Smooth muscle cell (in vitro differentiated cells): Measurements from ENCODE around the gene TRAPPC8. TPM values are rescaled to one million over a fixed set of nuclear protein-coding genes. Genes with fewer than 3 reads are reported as not detected.
"Not testable (repeated sequence)": the region's sequence is repeated elsewhere in the genome, so short reads cannot be mapped to it uniquely, and the experiment has no call there.

ENCODE experiments used
- DNase-seq: peaks from one replicate; lab custom pipeline; 2025; ENCODE audit not compliant: unreplicated experiment; lab: John Stamatoyannopoulos, UW
- H2AFZ ChIP-seq: fragments of 200-600 bp; sonication (generic); 2 replicates; pipeline ENCODE4 v1.6.0; 2016; ENCODE audit warnings: antibody characterized with exemption, low read depth, mild to moderate bottlenecking
- H3F3A ChIP-seq: fragments of 200-600 bp; sonication (generic); 2 replicates; pipeline ENCODE4 v1.6.0; 2017; ENCODE audit warnings: antibody characterized with exemption, low read depth
- H3K27ac ChIP-seq: fragments of 200-600 bp; sonication (generic); 2 replicates; pipeline ENCODE4 v1.5.1; 2016; ENCODE audit warnings: low read depth, mild to moderate bottlenecking
- H3K27me3 ChIP-seq: fragments of 200-600 bp; sonication (generic); 2 replicates; pipeline ENCODE4 v1.6.1; 2016; ENCODE audit warnings: low read depth, mild to moderate bottlenecking
- H3K36me3 ChIP-seq: fragments of 200-600 bp; sonication (generic); 2 replicates; pipeline ENCODE4 v1.5.1; 2016; ENCODE audit warnings: low read depth
- H3K4me1 ChIP-seq: fragments of 200-600 bp; sonication (generic); 2 replicates; pipeline ENCODE4 v1.5.1; 2016; ENCODE audit warnings: low read depth
- H3K4me2 ChIP-seq: fragments of 200-600 bp; sonication (generic); 2 replicates; pipeline ENCODE4 v1.6.0; 2016; ENCODE audit warnings: mild to moderate bottlenecking
- H3K4me3 ChIP-seq: fragments of 200-600 bp; sonication (generic); 2 replicates; pipeline ENCODE4 v1.5.1; 2016; ENCODE audit warnings: mild to moderate bottlenecking
- H3K79me2 ChIP-seq: fragments of 200-600 bp; sonication (generic); 2 replicates; pipeline ENCODE4 v1.6.0; 2016; ENCODE audit warnings: low read depth, mild to moderate bottlenecking
- H3K9ac ChIP-seq: fragments of 200-600 bp; sonication (generic); 2 replicates; pipeline ENCODE4 v1.6.0; 2016; ENCODE audit warnings: low read depth
- H3K9me3 ChIP-seq: fragments of 200-600 bp; sonication (generic); replicated peaks from 2 replicates; pipeline ENCODE4 v1.5.1; 2016; ENCODE audit warnings: low read depth
- H4K20me1 ChIP-seq: fragments of 200-600 bp; sonication (generic); 2 replicates; pipeline ENCODE4 v1.6.0; 2016; ENCODE audit warnings: low read depth
- WGBS: methylation state at CpG from one replicate; pipeline ENCODE4 v1.1.7; 2016; ENCODE audit warnings: low lambda C conversion rate; 5-methylcytosine and 5-hydroxymethylcytosine counted together
- polyA plus RNA-seq: library from polyadenylated mRNA; unstranded; fragments of >200 nt; fragmentation: Nextera tagmentation; extraction: Ambion mirVana; gene quantifications from 2 replicates; pipeline ENCODE4 v1.2.1, GENCODE V29; 2016
- total RNA-seq: library from RNA; depleted of rRNA; stranded (reverse); fragments of >200 nt; gene quantifications from 2 replicates; pipeline ENCODE4 v1.2.3, GENCODE V29; 2014
- TF ChIP-seq, protein P1 (sequence below): fragments of 200-600 bp; sonication (generic); IDR thresholded peaks from 2 replicates; pipeline ENCODE4 v1.5.1; 2017; ENCODE audit warnings: borderline replicate concordance, mild to moderate bottlenecking, antibody characterized with exemption; ENCODE audit not compliant: insufficient read depth, poor library complexity, severe bottlenecking

Gene TRAPPC8
- total and polyA plus RNA-seq, 2 experiments from 2014 or later = 4.8 to 35.6 TPM

DNA sequence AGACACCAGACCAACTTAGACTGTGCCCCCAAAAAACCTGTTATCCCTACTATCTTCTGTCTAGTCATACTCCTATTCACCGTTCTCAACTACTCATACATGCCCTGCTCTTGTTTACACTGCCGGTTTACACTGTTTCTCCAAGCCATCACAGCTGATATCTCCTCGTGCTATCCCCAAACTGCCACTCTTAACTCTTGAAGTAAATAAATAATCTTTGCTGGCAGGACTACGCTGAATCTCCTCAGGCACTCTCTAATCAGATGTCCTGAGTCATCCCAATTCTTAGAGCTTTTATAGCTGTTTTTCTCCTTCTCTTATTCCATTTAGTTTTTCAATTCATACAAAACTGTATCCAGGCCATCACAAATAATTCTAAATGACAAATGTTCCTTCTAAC lies 133.9 kb downstream of the TRAPPC8 start:
- not testable (repeated sequence) for H3K4me2 ChIP-seq, H3K4me1 ChIP-seq, H4K20me1 ChIP-seq, DNase-seq, H2AFZ ChIP-seq, H3K36me3 ChIP-seq, H3K27me3 ChIP-seq, H3K9ac ChIP-seq, H3K9me3 ChIP-seq, H3F3A ChIP-seq, H3K27ac ChIP-seq, H3K79me2 ChIP-seq, H3K4me3 ChIP-seq
- 17% methylated on average over 4 of the region's 4 CpGs for WGBS

DNA sequence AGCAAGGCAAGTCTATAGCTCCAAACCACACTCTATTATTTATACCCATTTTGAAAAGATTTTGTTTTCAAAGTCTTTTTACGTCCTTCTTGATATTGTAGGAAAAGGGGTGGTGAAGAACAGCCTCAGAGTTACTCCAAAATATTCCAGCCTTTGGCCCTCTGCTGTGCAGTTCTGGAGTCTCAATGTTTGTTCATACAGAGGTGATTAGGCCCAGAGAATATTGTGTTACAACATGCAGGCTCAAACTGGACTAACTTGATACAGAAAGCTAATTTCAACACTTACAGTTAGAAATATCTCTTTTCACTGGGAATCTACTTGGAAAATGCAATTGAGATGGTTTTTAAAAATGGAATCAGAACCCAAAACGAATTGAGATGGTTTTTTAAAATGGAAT lies 141.8 kb downstream of the TRAPPC8 start:
- Histone ChIP-seq H2AFZ (no peak overlapping the region), H3K4me1 (no peaks in the 10 kb centered on the region), H3F3A (no peaks in the 10 kb centered on the region), H3K36me3 (no peaks in the 10 kb centered on the region), H3K27ac (no peak overlapping the region), H3K9me3 (no peaks in the 10 kb centered on the region), H3K27me3 (no peaks in the 10 kb centered on the region), H3K9ac (no peak overlapping the region), H3K79me2 (no peaks in the 10 kb centered on the region), H4K20me1 (no peaks in the 10 kb centered on the region), H3K4me2 (no peak overlapping the region), H3K4me3 (no peak overlapping the region)
- WGBS = 90% methylated on average over 2 of the region's 2 CpGs
- TF ChIP-seq, protein P1, sequence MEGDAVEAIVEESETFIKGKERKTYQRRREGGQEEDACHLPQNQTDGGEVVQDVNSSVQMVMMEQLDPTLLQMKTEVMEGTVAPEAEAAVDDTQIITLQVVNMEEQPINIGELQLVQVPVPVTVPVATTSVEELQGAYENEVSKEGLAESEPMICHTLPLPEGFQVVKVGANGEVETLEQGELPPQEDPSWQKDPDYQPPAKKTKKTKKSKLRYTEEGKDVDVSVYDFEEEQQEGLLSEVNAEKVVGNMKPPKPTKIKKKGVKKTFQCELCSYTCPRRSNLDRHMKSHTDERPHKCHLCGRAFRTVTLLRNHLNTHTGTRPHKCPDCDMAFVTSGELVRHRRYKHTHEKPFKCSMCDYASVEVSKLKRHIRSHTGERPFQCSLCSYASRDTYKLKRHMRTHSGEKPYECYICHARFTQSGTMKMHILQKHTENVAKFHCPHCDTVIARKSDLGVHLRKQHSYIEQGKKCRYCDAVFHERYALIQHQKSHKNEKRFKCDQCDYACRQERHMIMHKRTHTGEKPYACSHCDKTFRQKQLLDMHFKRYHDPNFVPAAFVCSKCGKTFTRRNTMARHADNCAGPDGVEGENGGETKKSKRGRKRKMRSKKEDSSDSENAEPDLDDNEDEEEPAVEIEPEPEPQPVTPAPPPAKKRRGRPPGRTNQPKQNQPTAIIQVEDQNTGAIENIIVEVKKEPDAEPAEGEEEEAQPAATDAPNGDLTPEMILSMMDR = no peak
- no peak for DNase-seq

DNA sequence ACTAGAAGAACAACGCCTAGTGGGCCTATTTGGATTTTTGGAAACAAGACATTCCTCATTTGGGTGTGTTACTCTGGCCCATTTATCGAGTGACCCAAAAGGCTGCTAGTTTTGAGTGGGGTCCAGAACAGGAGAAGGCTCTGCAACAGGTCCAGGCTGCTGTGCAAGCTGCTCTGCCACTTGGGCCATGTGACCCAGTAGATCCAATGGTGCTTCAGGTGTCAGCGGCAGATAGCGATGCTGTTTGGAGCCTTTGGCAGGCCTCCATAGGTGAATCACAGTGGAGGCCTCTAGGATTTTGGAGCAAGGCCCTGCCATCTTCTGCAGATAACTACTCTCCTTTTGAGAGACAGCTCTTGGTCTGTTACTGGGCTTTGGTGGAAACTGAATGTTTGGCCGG lies 143.7 kb downstream of the TRAPPC8 start:
- not testable (repeated sequence) for H3K27me3 ChIP-seq, H4K20me1 ChIP-seq, H3K9ac ChIP-seq, H3K4me3 ChIP-seq, H3K36me3 ChIP-seq, H3K27ac ChIP-seq, H3K4me2 ChIP-seq, DNase-seq, H3K9me3 ChIP-seq, H3F3A ChIP-seq, H2AFZ ChIP-seq, H3K79me2 ChIP-seq, H3K4me1 ChIP-seq
- over 99% methylated on average over 5 of the region's 5 CpGs for WGBS

DNA sequence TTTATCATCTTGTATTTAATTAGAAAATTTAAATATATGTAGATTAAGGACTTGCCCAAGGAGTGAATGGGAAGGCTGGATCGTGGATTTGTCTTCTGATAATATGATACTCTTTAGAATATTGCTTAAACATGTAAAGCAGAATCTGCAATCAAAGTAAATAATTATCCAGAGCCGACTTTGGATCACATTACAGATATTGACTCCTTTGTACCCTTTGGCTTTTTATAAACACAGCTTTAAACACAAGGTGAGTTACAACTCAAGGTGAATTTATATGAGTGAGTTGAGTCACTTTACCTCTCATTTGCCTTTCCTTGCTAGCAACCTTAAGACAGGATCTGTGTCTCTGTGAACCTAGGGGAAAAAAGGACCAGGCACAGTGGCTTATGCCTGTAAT lies 144.5 kb downstream of the TRAPPC8 start:
- Histone ChIP-seq H3K27ac (no peak overlapping the region), H3K9me3 (no peaks in the 10 kb centered on the region), H4K20me1 (no peaks in the 10 kb centered on the region), H3K36me3 (no peaks in the 10 kb centered on the region), H3F3A (no peaks in the 10 kb centered on the region), H3K4me3 (no peak overlapping the region), H3K79me2 (no peaks in the 10 kb centered on the region), H3K27me3 (no peaks in the 10 kb centered on the region), H2AFZ (no peak overlapping the region), H3K9ac (no peak overlapping the region), H3K4me2 (no peak overlapping the region), H3K4me1 (no peaks in the 10 kb centered on the region)
- TF ChIP-seq, protein P1 = no peak
- DNase-seq = no peak
- WGBS = 89% methylated on average over 2 of the region's 2 CpGs

DNA sequence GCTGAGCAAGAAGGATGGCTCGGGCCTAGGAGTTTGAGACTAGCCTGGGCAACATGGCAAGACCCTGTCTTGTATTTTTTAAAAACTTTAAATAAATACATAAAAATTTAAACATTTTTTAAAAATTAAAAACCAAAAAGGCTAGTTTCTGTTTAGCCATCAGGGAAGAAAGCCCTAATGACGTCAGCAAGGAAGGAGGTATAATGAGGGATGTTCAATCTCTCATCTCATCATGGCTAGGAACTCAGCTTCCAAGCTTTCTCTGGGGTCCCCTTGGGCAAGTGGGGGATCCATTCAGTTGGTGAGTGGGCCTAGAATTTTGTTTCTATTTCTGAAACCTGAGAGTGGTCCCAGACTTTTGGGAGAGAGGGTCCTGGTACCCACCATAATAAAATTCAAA lies 147.2 kb downstream of the TRAPPC8 start:
- H3K9ac ChIP-seq = no peak overlapping the region
- no peak overlapping the region for H3K4me3 ChIP-seq
- no peak overlapping the region for H3K27ac ChIP-seq
- no peaks in the 10 kb centered on the region for H3K36me3 ChIP-seq
- H3K27me3 ChIP-seq = no peaks in the 10 kb centered on the region
- no peaks in the 10 kb centered on the region for H3K4me1 ChIP-seq
- TF ChIP-seq, protein P1 = no peak
- no peaks in the 10 kb centered on the region for H3K79me2 ChIP-seq
- H2AFZ ChIP-seq = no peak overlapping the region
- no peaks in the 10 kb centered on the region for H4K20me1 ChIP-seq
- no peaks in the 10 kb centered on the region for H3K9me3 ChIP-seq
- 91% methylated on average over 2 of the region's 2 CpGs for WGBS
- no peak for DNase-seq
- H3K4me2 ChIP-seq = no peak overlapping the region
- no peaks in the 10 kb centered on the region for H3F3A ChIP-seq
